Effector memory CD8-positive, alpha-beta T cell (primary cell): Measurements from ENCODE around the gene KIRREL2.
A peak's percentile ranks its signal among the peaks of the same experiment; 100 is the strongest.

Experiments
- ATAC-seq: fragments of 150-1000 bp; cut with Tn5 transposase; replicated peaks from 2 replicates; pipeline ENCODE4 v1.10.0; 2021; ENCODE audit warnings: mild to moderate bottlenecking, moderate library complexity
- DNase-seq, 3 experiments: peaks; one replicate each; pipeline ENCODE4 v3.0.0; 2021
- H3K27ac Mint-ChIP-seq, 2 donors: one replicate each; pipeline ENCODE4 v1.8.0; 2022; ENCODE audit warnings: mild to moderate bottlenecking in 2 of 2, mixed read lengths in 2 of 2, moderate library complexity in 2 of 2
- H3K27me3 Mint-ChIP-seq, 2 donors: one replicate each; pipeline ENCODE4 v1.8.0; 2022; ENCODE audit warnings: mixed read lengths in 2 of 2
- H3K36me3 Mint-ChIP-seq: one replicate; pipeline ENCODE4 v1.8.0; 2022; ENCODE audit warnings: mild to moderate bottlenecking, moderate library complexity, mixed read lengths; ENCODE audit not compliant: insufficient read depth
- H3K4me1 Mint-ChIP-seq, 2 donors: one replicate each; pipeline ENCODE4 v1.8.0; 2022; ENCODE audit warnings: low read depth in 2 of 2, mixed read lengths in 2 of 2
- H3K4me3 Mint-ChIP-seq, 2 donors: one replicate each; pipeline ENCODE4 v1.8.0; 2022; ENCODE audit warnings: mild to moderate bottlenecking in 2 of 2, mixed read lengths in 2 of 2, moderate library complexity in 2 of 2
- H3K9me3 Mint-ChIP-seq, 2 donors: one replicate each; pipeline ENCODE4 v1.8.0; 2022; ENCODE audit warnings: mixed read lengths in 2 of 2
- total RNA-seq, 9 experiments: gene quantifications; one replicate each; lab custom pipeline; 2026; lab: John Stamatoyannopoulos, UW

Gene KIRREL2
- total RNA-seq = 0 to 0.92 (median 0) reads per million in 9 experiments

GRCh38 chr19:35856546-35857149, at the start of gene KIRREL2:
TSS of gene KIRREL2 (plus strand) at chr19:35856911. CDS start at chr19:35857120, 209 bp downstream.
- Mint-ChIP-seq H3K4me3 (peak within 1 kb of the TSS; percentile 74 to 80), H3K36me3 (no peaks in the 10 kb centered on the region), H3K27ac (peak within 1 kb of the TSS; percentile 25 to 54), H3K27me3 (peaks cover 59 to 91% of the 10 kb centered on the region in 2 donors), H3K4me1 (peaks cover 8 to 10% of the 10 kb centered on the region in 2 donors), H3K9me3 (no peaks in the 10 kb centered on the region)
- ATAC-seq = peak; percentile 54
- no peak for DNase-seq

GRCh38 chr19:35807633-35808032, 49.1 kb upstream of the KIRREL2 start:
- Mint-ChIP-seq H3K4me1 (peaks cover 9 to 14% of the 10 kb centered on the region in 2 donors), H3K4me3 (no peak overlapping the region), H3K36me3 (no peaks in the 10 kb centered on the region), H3K27ac (no peak overlapping the region), H3K9me3 (no peaks in the 10 kb centered on the region), H3K27me3 (peaks cover 21 to 30% of the 10 kb centered on the region in 2 donors)
- DNase-seq (no peak), ATAC-seq (no peak)

DNA sequence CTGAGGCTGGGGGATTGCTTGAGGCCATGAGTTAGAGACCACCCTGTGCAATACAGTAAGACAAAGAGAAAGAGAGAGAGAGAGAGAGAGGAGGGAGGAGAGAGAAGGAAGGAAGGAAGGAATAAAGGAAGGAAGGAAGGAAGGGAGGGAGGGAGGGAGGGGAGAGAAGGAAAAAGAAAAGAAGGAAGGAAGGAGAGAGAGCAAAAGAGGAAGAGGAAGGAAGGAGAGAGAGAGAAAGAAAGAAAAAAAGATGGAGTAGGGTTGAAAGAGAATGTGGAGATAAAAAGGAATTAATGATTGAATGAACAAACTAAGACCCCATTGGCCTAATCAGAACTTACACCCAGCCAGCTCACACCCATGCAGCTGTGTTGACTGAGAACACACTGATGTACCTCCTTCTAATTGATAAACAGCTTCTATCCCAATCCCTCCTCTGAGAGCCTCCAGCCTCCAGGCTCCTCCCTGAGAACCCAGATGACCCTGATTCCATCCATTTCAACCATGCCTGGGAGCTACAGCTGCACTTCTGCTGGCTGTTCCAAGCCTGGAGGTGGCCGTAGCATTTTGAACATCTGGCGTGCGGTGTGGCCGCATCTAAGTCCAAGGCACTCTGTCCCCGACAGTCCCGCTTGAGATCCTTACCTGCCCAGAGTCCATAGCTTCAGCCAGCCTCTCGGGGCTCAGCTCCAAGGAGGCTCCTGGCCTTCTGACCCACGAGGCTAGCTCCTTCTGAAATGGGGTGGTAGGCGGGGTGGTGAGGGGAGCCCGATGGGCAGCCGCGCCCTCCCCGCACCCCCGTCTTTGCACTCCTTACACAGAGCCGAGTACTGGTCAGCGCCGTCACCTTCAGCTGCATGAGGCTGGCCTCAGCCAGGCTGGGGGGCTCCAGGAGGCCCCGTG, 45.1 kb upstream of the KIRREL2 start:
- DNase-seq (no peak), ATAC-seq (no peak)
- no peak overlapping the region for H3K4me3 Mint-ChIP-seq
- peaks cover 38 to 69% of the 10 kb centered on the region in 2 donors for H3K27me3 Mint-ChIP-seq
- H3K9me3 Mint-ChIP-seq = no peaks in the 10 kb centered on the region
- H3K4me1 Mint-ChIP-seq = no peaks in the 10 kb centered on the region
- H3K27ac Mint-ChIP-seq = no peak overlapping the region
- no peaks in the 10 kb centered on the region for H3K36me3 Mint-ChIP-seq

DNA sequence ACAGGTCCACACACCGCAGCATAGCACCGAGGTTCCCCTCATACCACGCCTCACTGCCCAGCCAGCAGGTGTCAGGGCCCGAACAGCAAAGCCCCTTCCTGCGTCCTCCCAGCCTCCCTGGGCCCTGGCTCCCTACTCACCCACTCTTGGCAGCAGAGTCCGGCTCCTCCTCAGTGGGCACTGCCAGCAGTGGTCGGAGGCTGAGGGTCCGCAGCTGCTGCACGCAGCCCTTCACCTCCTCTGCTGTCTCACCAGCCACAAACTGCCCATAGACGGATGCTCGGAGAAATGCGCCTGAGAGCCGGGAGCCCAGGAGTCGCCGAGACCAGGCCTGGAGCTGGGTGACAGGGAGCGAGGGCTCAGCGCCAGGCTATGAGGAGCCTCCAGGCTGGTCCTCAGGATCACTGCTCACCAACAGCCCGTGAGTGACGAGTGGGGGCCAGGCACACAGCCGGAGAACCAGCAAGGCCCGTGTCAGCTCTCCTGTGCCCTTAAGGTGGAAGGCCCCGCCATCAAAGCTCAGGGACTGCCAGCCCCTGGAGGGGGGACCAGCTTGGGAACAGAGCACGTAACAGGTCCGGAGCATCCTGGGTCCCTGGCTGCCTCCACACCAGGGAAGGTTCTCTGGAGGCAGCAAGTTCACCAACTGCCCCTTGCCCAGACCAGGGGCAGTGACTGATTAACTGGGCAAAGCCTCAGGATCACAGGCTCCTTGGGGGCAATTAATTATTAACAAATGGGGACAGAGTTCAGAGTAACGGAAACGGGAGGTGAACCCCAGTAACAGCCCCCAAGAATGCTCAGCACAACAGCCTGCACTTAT, 44.3 kb upstream of the KIRREL2 start, which contains the start of gene PRODH2:
Gene PRODH2 (minus strand): TSS at position 626 of the 823 bp plus-strand sequence. CDS start 40 bp downstream, at position 586.
- peaks cover 41 to 74% of the 10 kb centered on the region in 2 donors for H3K27me3 Mint-ChIP-seq
- ATAC-seq (no peak), DNase-seq (no peak)

GRCh38 chr19:35813043-35813890, 43.4 kb upstream of the KIRREL2 start:
- H3K4me3 Mint-ChIP-seq = no peak overlapping the region
- H3K9me3 Mint-ChIP-seq = no peaks in the 10 kb centered on the region
- no peaks in the 10 kb centered on the region for H3K4me1 Mint-ChIP-seq
- no peak for ATAC-seq
- no peaks in the 10 kb centered on the region for H3K36me3 Mint-ChIP-seq
- DNase-seq = no peak
- no peak overlapping the region for H3K27ac Mint-ChIP-seq
- peaks cover 45 to 74% of the 10 kb centered on the region in 2 donors for H3K27me3 Mint-ChIP-seq

More for the DNA sequence above, 44.3 kb upstream of the KIRREL2 start, which contains the start of gene PRODH2:
- Mint-ChIP-seq H3K9me3 (no peaks in the 10 kb centered on the region), H3K36me3 (no peaks in the 10 kb centered on the region), H3K27ac (no peak within 1 kb of the TSS), H3K4me1 (no peaks in the 10 kb centered on the region), H3K4me3 (no peak within 1 kb of the TSS)

GRCh38 chr19:35816262-35816661, 40.4 kb upstream of the KIRREL2 start:
- no peaks in the 10 kb centered on the region for H3K36me3 Mint-ChIP-seq
- ATAC-seq (no peak), DNase-seq (no peak)
- H3K9me3 Mint-ChIP-seq = no peaks in the 10 kb centered on the region
- H3K27ac Mint-ChIP-seq = no peak overlapping the region
- H3K4me1 Mint-ChIP-seq = no peaks in the 10 kb centered on the region
- no peak overlapping the region for H3K4me3 Mint-ChIP-seq
- H3K27me3 Mint-ChIP-seq = peaks cover 43 to 74% of the 10 kb centered on the region in 2 donors

DNA sequence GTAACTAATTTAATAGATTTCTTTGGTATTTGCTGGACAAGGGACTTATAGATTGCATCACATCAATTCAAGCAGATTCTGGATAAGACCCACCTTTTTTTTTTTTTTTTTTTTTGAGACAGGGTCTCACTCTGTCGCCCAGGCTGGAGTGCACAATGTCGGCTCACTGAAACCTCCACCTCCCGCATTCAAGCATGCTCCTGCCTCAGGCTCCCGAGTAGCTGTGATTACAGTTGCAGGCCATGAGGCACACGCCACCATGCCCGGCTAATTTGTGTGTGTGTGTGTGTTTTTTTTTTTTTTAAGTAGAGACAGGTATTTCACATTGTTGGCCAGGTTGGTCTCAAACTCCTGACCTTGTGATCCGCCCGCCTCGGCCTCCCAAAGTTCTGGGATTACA, 39.9 kb upstream of the KIRREL2 start:
- ATAC-seq (no peak), DNase-seq (no peak)
- Mint-ChIP-seq H3K27me3 (peaks cover 37 to 68% of the 10 kb centered on the region in 2 donors), H3K4me3 (no peak overlapping the region), H3K4me1 (no peaks in the 10 kb centered on the region), H3K27ac (no peak overlapping the region), H3K9me3 (no peaks in the 10 kb centered on the region), H3K36me3 (no peaks in the 10 kb centered on the region)

GRCh38 chr19:35818445-35818844, 38.3 kb upstream of the KIRREL2 start:
- Mint-ChIP-seq H3K4me1 (no peaks in the 10 kb centered on the region), H3K36me3 (no peaks in the 10 kb centered on the region), H3K27ac (no peak overlapping the region), H3K9me3 (no peaks in the 10 kb centered on the region), H3K27me3 (peaks cover 34 to 65% of the 10 kb centered on the region in 2 donors), H3K4me3 (no peak overlapping the region)
- no peak for DNase-seq
- ATAC-seq = no peak

DNA sequence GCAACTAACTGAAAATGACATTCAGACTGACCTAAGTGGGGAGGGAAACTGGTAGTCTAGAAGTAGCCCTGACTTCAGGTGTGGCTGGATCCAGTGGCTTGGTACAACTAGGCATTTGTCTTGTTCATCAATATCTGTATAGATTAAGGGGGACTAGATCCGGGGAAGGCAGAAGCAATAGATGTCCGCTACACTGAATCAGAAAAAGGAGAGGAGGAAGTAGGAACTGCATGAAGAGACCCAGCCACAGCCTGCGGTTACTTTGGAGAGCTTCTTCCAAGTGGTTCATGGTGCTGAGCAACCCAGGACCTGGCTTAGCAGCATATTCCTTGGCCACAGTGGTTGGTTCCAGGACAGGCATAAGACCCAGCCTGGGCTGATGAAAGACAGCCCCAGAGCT, 34.1 kb upstream of the KIRREL2 start:
- no peaks in the 10 kb centered on the region for H3K36me3 Mint-ChIP-seq
- no peaks in the 10 kb centered on the region for H3K4me1 Mint-ChIP-seq
- DNase-seq (no peak), ATAC-seq (no peak)
- H3K27ac Mint-ChIP-seq = no peak overlapping the region
- no peak overlapping the region for H3K4me3 Mint-ChIP-seq
- H3K27me3 Mint-ChIP-seq = peaks cover 23 to 42% of the 10 kb centered on the region in 2 donors
- H3K9me3 Mint-ChIP-seq = no peaks in the 10 kb centered on the region

DNA sequence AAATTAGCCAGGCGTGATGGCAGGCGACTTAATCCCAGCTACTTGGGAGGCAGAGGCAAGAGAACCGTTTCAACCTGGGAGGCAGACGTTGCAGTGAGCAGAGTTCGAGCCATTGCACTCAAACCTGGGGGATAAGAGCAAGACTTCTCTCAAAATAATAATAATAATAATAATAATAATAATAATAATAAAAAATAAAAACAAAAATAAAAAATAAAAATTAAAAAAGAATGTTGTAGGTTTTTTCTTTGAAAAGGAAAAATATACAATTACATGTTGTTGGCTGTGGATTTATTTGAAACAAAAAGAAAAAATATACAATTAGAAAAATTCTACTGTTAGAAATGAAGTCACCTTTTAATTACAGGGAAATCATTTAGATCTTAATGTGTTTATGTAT, 32.6 kb upstream of the KIRREL2 start:
- H3K4me1 Mint-ChIP-seq = no peaks in the 10 kb centered on the region
- H3K27me3 Mint-ChIP-seq = peaks cover 20 to 37% of the 10 kb centered on the region in 2 donors
- DNase-seq (no peak), ATAC-seq (no peak)
- no peak overlapping the region for H3K27ac Mint-ChIP-seq
- H3K4me3 Mint-ChIP-seq = no peak overlapping the region
- H3K36me3 Mint-ChIP-seq = no peaks in the 10 kb centered on the region
- H3K9me3 Mint-ChIP-seq = no peaks in the 10 kb centered on the region

- DNase-seq (peak; percentile 26 to 31 (median 29)), ATAC-seq (peak; percentile 37)
- Mint-ChIP-seq H3K27me3 (peaks cover 28 to 66% of the 10 kb centered on the region in 2 donors), H3K9me3 (no peaks in the 10 kb centered on the region), H3K27ac (no peak overlapping the region), H3K4me3 (no peak overlapping the region), H3K36me3 (no peaks in the 10 kb centered on the region), H3K4me1 (no peaks in the 10 kb centered on the region)
These were observed 27.9 kb upstream of the KIRREL2 start for GRCh38 chr19:35828692-35829301.

GRCh38 chr19:35830986-35831385, 25.7 kb upstream of the KIRREL2 start:
- Mint-ChIP-seq H3K27ac (no peak overlapping the region), H3K27me3 (peaks cover 27 to 68% of the 10 kb centered on the region in 2 donors), H3K36me3 (peaks cover 3% of the 10 kb centered on the region), H3K4me1 (no peaks in the 10 kb centered on the region), H3K4me3 (no peak overlapping the region), H3K9me3 (no peaks in the 10 kb centered on the region)
- DNase-seq = no peak
- ATAC-seq = no peak
